Cardiac muscle cell (in vitro differentiated cells and primary cell): ENCODE measurements around the gene SPON2. TPM values are rescaled to one million over a fixed set of nuclear protein-coding genes. Genes with fewer than 3 reads are reported as not detected.

Experiments used
- DNase-seq, 2 donors: peaks; one replicate each; pipeline versions ENCODE4 v3.0.0 to v3.0.0-alpha.2; 2010 to 2017; ENCODE audit warnings: low read depth in 1 of 2, low spot score in 1 of 2
- H3K27ac ChIP-seq: fragments of 200-600 bp; sonication (generic); 2 replicates; pipeline ENCODE4 v1.5.1; 2016
- H3K27me3 ChIP-seq: fragments of 200-600 bp; sonication (generic); 2 replicates; pipeline ENCODE4 v1.6.0; 2016; ENCODE audit warnings: control low read depth
- H3K36me3 ChIP-seq: fragments of 200-600 bp; sonication (generic); 2 replicates; pipeline ENCODE4 v1.5.1; 2016; ENCODE audit warnings: control low read depth
- H3K4me1 ChIP-seq: fragments of 200-600 bp; sonication (generic); 2 replicates; pipeline ENCODE4 v1.8.1; 2017; ENCODE audit warnings: low read depth, mild to moderate bottlenecking, mixed run types
- H3K4me3 ChIP-seq: fragments of 200-600 bp; sonication (generic); 2 replicates; pipeline ENCODE4 v1.5.1; 2016; ENCODE audit warnings: mild to moderate bottlenecking
- H3K9me3 ChIP-seq: fragments of 200-600 bp; sonication (generic); 2 replicates; pipeline ENCODE4 v1.5.1; 2017; ENCODE audit warnings: low read depth, mild to moderate bottlenecking, control low read depth
- CTCF ChIP-seq: IDR thresholded peaks from 2 replicates; pipeline ENCODE4 v1.5.1; 2012; ENCODE audit warnings: low read depth, mild to moderate bottlenecking, low read length
- polyA plus RNA-seq: library from polyadenylated mRNA; unstranded; fragments of >200 nt; fragmentation: Nextera tagmentation; extraction: Ambion mirVana; gene quantifications from 2 replicates; pipeline ENCODE4 v1.2.1, GENCODE V29; 2016
- total RNA-seq: library from RNA; depleted of rRNA; stranded (reverse); fragments of >200 nt; gene quantifications from 2 replicates; pipeline ENCODE4 v1.2.3, GENCODE V29; 2016

Gene SPON2
- total and polyA plus RNA-seq, 2 experiments from 2014 or later, result 0.12 to 0.98 TPM

- no peak overlapping the region for H3K4me3 ChIP-seq
- H3K27ac ChIP-seq, result no peak overlapping the region
- no peaks in the 10 kb centered on the region for H3K4me1 ChIP-seq
- peak in 1 of 2 donors; percentile 8 for DNase-seq
- no peaks in the 10 kb centered on the region for H3K27me3 ChIP-seq
- H3K36me3 ChIP-seq, result no peaks in the 10 kb centered on the region
- TF ChIP-seq CTCF, result no peak
- no peaks in the 10 kb centered on the region for H3K9me3 ChIP-seq
These were observed 34.5 kb downstream of the SPON2 start for GRCh38 chr4:1137850-1138249.

- no peak for TF ChIP-seq CTCF
- H3K27me3 ChIP-seq, result no peaks in the 10 kb centered on the region
- H3K27ac ChIP-seq, result no peak overlapping the region
- peak in 1 of 2 donors; percentile 20 for DNase-seq
- H3K9me3 ChIP-seq, result no peaks in the 10 kb centered on the region
- H3K36me3 ChIP-seq, result no peaks in the 10 kb centered on the region
- no peak overlapping the region for H3K4me3 ChIP-seq
- H3K4me1 ChIP-seq, result no peaks in the 10 kb centered on the region
These were observed 35.2 kb downstream of the SPON2 start for GRCh38 chr4:1137063-1137776.

- Histone ChIP-seq H3K9me3 (no peaks in the 10 kb centered on the region), H3K27ac (no peak overlapping the region), H3K4me3 (no peak overlapping the region), H3K36me3 (no peaks in the 10 kb centered on the region), H3K27me3 (no peaks in the 10 kb centered on the region), H3K4me1 (no peaks in the 10 kb centered on the region)
- TF ChIP-seq CTCF, result no peak
- DNase-seq, result peak; percentile 11 to 21
These were observed 36.3 kb downstream of the SPON2 start for GRCh38 chr4:1136048-1136447.

GRCh38 chr4:1133033-1133432, 39.4 kb downstream of the SPON2 start:
- Histone ChIP-seq H3K4me3 (no peak overlapping the region), H3K9me3 (no peaks in the 10 kb centered on the region), H3K27ac (no peak overlapping the region), H3K4me1 (no peaks in the 10 kb centered on the region), H3K27me3 (no peaks in the 10 kb centered on the region), H3K36me3 (no peaks in the 10 kb centered on the region)
- TF ChIP-seq CTCF, result no peak
- peak in 1 of 2 donors; percentile 7 for DNase-seq

- DNase-seq, result peak; percentile 67 to 87
- no peaks in the 10 kb centered on the region for H3K4me1 ChIP-seq
- no peak overlapping the region for H3K4me3 ChIP-seq
- peaks cover 4% of the 10 kb centered on the region for H3K27me3 ChIP-seq
- H3K36me3 ChIP-seq, result no peaks in the 10 kb centered on the region
- no peak overlapping the region for H3K27ac ChIP-seq
- TF ChIP-seq CTCF, result peak; percentile 100
- H3K9me3 ChIP-seq, result no peaks in the 10 kb centered on the region
These were observed 41.8 kb downstream of the SPON2 start for GRCh38 chr4:1130316-1131186.
